Inflammatory macrophage treated with lipopolysaccharide for 1 hour (primary cell): ENCODE results near the gene NAGLU.
"Not testable (repeated sequence)": the region's sequence is repeated elsewhere in the genome, so short reads cannot be mapped to it uniquely, and the experiment has no call there.

Experiments used
- DNase-seq, 2 donors: peaks; one replicate each; pipeline ENCODE4 v3.0.0-alpha.2; 2020 to 2022

Gene NAGLU

DNA sequence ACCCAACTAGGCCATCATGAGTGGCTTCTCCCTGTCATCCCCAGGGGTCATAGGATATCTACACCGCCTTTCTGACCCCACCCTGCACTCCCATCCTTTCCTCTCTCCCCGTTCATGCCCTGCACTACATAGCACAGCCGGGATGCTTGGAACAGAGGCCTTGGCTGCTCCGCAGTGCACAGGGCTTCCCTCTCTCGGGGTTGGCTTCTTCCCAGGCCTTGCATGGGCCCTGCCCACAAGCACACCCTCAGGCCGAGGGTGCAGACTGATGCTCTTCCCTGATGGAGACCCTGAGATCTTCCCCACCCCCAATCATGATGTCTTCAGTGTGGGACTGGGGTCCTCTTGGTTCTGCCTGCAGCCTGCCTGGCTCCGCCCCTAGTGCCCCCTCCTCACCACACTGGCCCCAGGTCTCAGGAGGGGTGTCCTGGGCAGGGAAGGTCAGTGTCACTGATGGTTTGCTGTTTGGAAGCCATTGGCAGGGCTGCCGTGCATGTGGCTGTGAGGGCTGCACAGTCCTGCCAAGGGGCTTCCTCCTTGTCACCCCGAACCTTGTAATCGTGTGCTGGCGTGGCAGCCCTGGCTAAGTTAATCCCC is 14.3 kb upstream of the NAGLU start:
- DNase-seq = no peak

DNA sequence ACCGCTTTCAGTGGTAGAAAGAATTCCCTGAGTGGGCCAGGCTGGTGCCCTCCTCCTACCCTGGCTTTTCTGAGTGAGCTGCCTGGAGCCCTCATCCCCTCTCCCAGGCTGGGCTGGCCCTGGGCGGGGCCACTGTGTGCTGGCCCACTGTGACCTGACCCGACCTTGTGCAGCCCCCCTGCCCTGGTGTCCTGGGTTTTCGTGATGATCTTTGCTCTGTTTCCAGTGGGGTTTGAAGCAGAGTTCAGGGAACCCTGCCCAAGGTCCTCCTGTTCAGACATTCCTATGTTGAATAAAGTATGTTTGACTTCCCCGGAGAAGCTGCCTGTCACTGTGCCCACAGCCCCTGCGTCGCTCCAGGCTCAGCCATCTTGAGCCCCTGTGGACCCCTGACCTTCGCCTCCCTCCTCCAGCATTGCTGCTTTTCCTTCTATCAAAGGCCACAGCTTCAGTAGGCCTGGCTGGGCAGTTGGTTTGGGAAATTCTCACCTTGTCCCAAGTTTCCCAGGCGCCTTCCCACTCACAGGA is 13.7 kb upstream of the NAGLU start:
- no peak for DNase-seq

DNA sequence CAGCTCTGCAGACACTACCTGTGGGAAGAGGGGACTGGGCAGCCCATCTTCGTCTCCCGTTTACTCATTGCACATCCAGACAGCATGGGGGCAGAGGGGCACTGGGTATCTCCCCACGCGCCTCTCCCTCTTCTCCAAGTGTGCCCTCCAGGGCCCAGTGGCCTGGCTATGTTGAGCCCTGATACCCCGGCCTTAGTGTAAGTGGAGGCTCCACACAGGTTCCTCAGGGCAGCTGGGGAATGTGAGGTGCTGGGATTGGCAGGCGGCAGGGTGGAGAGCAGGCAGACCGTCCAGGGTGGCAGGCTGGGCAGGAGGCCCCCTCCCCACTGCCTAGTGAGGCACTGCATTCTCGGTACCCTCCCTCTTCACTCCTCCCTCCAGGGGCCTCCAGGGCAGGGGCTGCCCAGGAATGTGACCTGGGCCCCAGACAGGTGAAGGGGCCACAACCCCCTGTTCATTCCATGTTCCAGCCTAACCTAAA is 13.2 kb upstream of the NAGLU start:
- no peak for DNase-seq

- no peak for DNase-seq
Measured at GRCh38 chr17:42525221-42525620, 10.8 kb upstream of the NAGLU start.

- peak in 1 of 2 donors; percentile 14 for DNase-seq
Measured at GRCh38 chr17:42526031-42526444, 10.0 kb upstream of the NAGLU start.

DNA sequence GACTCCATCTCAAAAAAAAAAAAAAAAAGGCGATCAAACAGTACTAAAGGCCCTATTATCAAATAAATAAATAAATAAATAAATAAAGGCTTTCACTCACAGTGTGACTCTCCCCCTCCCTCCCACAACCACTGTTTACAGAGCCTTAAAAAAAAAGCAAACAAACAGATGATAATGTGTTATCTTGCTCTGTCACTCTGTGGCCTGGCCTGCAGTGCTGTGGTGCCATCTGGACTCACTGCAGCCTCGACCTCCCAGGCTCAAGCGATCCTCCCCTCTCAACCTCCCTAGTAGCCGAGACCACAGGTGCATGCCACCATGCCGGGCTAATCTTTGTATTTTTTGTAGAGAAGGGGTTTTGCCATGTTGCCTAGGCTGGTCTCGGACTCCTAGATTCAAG is 8.1 kb upstream of the NAGLU start:
- DNase-seq = no peak

DNA sequence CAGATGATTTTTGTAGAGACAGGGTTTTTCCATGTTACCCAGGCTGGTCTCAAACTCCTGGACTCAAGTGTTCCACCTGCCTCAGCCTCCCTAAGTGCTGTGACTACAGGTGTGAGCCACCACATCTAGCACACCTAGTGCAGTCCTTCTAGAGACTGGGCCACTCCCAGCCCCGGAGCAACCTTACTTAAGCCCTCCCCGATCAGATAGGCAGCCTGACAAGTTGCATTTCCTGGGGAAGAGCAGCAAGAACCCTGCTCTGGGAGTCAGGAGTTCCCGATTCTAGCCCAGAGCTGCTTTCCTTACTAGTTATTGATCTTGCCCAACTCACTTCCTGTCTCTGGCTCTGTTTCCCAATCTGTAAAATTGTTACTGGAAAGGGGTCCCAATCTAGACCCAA is 7.0 kb upstream of the NAGLU start:
- DNase-seq = peak; percentile 17 to 21

GRCh38 chr17:42530952-42531454 is 5.0 kb upstream of the NAGLU start:
- no peak for DNase-seq

DNA sequence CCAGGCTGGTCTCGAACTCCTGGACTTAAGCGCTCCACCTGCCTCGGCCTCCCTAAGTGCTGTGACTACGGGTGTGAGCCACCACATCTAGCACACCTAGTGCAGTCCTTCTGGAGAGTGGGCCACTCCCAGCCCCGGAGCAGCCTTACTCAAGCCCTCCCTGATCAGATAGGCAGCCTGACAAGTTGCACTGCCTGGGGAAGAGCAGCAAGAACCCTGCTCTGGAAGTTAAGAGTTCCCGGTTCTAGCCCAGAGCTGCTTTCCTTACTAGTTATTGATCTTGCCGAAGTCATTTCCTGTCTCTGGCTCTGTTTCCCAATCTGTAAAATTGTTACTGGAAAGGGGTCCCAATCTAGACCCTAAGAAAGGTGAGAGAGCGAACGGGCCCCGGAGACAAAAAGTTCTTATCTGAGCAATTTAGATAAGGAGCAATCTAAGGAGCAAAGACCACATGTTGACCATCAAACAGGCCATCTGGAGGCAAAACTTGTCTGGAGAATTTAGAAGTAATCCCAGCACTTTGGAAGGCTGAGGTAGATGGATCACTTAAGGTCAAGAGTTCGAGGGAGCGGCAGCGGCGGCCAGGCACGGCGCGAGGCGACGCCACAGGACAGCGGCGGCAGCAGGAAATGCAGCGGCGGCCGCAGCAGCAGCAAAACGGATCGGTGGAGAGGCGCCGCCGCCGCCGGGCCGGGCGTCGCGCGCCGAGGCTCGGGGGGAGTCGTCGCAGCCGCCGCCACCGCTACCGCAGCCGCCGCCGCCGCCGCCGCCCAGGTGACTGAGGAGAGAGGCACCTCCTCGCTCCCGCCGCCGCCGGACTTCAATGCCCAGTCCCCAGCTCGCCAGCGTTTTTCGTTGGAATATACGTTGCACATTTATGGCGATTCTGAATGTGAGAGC is 4.3 kb upstream of the NAGLU start:
- peak; percentile 44 to 61 for DNase-seq

- no peak for DNase-seq
Measured at GRCh38 chr17:42535155-42536047, 640 bp upstream of the NAGLU start.

GRCh38 chr17:42536372-42537155 is 523 bp downstream of the NAGLU start:
- peak; percentile 59 to 70 for DNase-seq

GRCh38 chr17:42537156-42537805 is 1.2 kb downstream of the NAGLU start:
- DNase-seq = no peak

- no peak for DNase-seq
Measured at GRCh38 chr17:42537826-42538451, 1.9 kb downstream of the NAGLU start.

DNA sequence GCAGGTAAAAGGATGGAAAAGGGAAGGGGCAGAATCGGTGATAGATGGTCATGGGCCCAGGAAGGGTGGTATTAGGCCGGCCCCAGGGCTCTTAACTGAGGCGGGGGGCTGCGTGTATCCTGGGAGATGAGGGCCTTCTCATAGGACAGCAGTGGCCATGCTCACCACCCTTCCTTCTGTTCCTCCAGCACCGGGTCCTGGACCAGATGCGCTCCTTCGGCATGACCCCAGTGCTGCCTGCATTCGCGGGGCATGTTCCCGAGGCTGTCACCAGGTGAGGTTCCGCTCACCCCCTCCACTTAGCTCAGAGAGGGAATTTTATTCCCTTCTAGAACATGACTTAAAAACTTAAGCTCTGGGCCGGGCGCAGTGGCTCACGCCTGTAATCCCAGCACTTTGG is 2.4 kb downstream of the NAGLU start:
- no peak for DNase-seq

DNA sequence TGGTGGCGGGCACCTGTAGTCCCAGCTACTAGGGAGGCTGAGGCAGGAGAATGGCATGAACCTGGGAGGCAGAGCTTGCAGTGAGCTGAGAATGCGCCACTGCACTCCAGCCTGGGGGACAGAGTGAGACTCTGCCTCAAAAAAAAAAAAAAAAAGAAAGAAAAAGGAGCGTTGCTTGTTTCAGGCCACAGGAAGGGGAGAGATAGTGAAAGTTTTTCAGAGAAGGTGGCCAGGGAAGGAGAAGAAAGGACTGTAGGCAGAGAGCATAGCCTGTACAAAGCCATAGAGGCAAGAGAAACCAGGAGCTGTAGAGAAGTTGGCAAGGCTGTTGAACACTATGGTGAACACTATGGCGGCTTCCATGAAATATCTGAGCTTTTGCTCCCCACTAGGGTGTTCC is 4.5 kb downstream of the NAGLU start:
- DNase-seq = not testable (repeated sequence)

DNA sequence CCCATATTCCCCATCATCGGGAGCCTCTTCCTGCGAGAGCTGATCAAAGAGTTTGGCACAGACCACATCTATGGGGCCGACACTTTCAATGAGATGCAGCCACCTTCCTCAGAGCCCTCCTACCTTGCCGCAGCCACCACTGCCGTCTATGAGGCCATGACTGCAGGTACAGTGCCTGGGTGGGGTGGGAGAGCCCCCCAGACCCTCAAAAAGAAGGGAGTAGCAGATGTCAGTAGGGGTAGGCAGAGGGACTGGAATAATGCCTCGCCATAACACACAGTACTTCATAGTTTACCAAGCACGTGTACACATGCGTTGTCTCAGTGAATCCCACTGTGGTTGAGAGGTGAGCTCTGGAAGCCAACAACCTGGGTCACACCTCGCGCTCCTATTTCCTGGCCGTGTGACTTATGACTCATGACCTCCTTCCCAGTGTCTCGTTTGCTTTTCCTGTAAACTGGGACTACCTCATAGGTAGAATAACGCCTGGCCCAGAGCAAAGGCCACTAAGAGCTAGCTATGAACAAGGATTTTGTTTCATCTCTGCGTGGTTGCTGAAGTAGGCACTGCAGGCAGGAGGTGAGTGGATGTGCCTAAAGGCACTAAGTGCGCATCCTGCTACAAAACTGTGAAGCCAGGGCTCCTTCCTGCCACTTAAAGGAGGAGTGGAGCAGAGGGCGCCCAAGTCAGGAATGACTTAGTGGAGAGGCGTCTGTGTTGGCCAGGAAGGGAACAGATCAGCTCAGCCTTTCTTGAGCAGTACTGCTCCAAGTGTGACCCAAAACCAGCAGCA is 5.2 kb downstream of the NAGLU start:
- no peak for DNase-seq

DNA sequence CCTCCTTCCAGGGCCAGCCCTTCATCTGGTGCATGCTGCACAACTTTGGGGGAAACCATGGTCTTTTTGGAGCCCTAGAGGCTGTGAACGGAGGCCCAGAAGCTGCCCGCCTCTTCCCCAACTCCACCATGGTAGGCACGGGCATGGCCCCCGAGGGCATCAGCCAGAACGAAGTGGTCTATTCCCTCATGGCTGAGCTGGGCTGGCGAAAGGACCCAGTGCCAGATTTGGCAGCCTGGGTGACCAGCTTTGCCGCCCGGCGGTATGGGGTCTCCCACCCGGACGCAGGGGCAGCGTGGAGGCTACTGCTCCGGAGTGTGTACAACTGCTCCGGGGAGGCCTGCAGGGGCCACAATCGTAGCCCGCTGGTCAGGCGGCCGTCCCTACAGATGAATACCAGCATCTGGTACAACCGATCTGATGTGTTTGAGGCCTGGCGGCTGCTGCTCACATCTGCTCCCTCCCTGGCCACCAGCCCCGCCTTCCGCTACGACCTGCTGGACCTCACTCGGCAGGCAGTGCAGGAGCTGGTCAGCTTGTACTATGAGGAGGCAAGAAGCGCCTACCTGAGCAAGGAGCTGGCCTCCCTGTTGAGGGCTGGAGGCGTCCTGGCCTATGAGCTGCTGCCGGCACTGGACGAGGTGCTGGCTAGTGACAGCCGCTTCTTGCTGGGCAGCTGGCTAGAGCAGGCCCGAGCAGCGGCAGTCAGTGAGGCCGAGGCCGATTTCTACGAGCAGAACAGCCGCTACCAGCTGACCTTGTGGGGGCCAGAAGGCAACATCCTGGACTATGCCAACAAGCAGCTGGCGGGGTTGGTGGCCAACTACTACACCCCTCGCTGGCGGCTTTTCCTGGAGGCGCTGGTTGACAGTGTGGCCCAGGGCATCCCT is 7.4 kb downstream of the NAGLU start:
- no peak for DNase-seq

DNA sequence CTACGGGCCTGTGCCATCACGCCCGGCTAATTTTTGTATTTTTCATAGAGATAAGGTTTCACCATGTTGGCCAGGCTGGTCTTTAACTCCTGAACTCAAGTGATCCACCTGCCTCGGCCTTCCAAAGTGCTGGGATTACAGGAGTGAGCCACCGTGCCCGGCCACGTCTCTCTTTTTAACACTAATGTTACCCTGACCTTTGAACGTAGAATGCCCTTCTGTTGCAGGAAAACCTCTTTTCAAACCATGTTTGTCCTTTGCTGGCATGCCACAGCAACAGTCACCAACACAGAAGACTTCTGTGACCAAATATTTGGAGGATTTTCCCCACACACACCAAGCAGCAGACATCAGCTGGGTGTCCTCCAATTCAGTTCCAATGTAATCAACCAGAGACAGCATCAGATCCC is 8.8 kb downstream of the NAGLU start:
- no peak for DNase-seq
